HCT116 (cell line): ENCODE data around the gene TP53RK. TPM values are rescaled to one million over a fixed set of nuclear protein-coding genes. Genes with fewer than 3 reads are reported as not detected.

Experiments
- ATAC-seq: fragments of 200-7000 bp; cut with Tn5 transposase; 2 replicates; pipeline ENCODE4 v1.9.1; 2020; ENCODE audit warnings: mild to moderate bottlenecking, moderate library complexity
- BruUV-seq: library from RNA; stranded (reverse); fragments of 400-500 nt; replicated peaks from 2 replicates; lab custom pipeline; 2021; lab: Mats Ljungman, UMichigan
- CTCF ChIA-PET: fragments of 300-600 bp; sonication (Branson Sonifier 250); formaldehyde crosslinking; loops from one replicate; lab custom pipeline; 2021; ENCODE audit warnings: antibody characterized with exemption; lab: Charles Lee
- POLR2A ChIA-PET: fragments of 300-600, 350-600 bp; sonication (Branson Sonifier 250); formaldehyde crosslinking; loops from one replicate; lab custom pipeline; 2021; ENCODE audit warnings: antibody characterized with exemption; lab: Charles Lee
- RAD21 ChIA-PET, 2 experiments: fragments of 300-600 bp; sonication (Branson Sonifier 250); formaldehyde crosslinking; loops; one replicate each; lab custom pipeline; 2023; ENCODE audit warnings: low total read pairs in 2 of 2; ENCODE audit not compliant: uncharacterized antibody in 2 of 2, unreplicated experiment in 2 of 2, low non-redundant PET in 1 of 2; lab: Charles Lee
- DNase-seq: peaks from one replicate; pipeline ENCODE4 v3.0.0-alpha.2; 2010; ENCODE audit warnings: low read depth, low spot score
- H2AFZ ChIP-seq: fragments of 200-600 bp; shearing (Covaris generic), sonication (generic); 2 replicates; pipeline ENCODE4 v1.6.1; 2017; ENCODE audit warnings: low read depth, mixed run types, mixed read lengths, antibody characterized with exemption, low read length; ENCODE audit not compliant: poor library complexity, severe bottlenecking
- H3K27ac ChIP-seq: 2 replicates; pipeline ENCODE4 v1.5.1; 2012; ENCODE audit warnings: low read depth, low read length
- H3K27me3 ChIP-seq: fragments of 200-600 bp; sonication (generic); 2 replicates; pipeline ENCODE4 v1.6.1; 2016; ENCODE audit warnings: mixed run types, low read length, mixed read lengths; ENCODE audit not compliant: insufficient read depth
- H3K36me3 ChIP-seq, 2 experiments: fragments of 200-500 bp in 1 of 2; fragments of 200-600 bp in 1 of 2; sonication (Bioruptor generic) in 1 of 2; sonication (generic) in 1 of 2; 2 replicates each; pipeline versions ENCODE4 v1.5.1 to v1.6.1; 2014 to 2016; ENCODE audit warnings: low read length in 2 of 2, inconsistent platforms in 1 of 2, mixed read lengths in 1 of 2, mixed run types in 1 of 2; ENCODE audit not compliant: insufficient read depth in 2 of 2, control insufficient read depth in 1 of 2
- H3K4me1 ChIP-seq, 2 experiments: fragments of 200-600 bp in 1 of 2; sonication (generic) in 1 of 2; 2 replicates each; pipeline versions ENCODE4 v1.5.1 to v1.6.1; 2012 to 2017; ENCODE audit warnings: low read length in 2 of 2, inconsistent platforms in 1 of 2, mild to moderate bottlenecking in 1 of 2, mixed read lengths in 1 of 2, mixed run types in 1 of 2, moderate library complexity in 1 of 2; ENCODE audit not compliant: insufficient read depth in 2 of 2, control insufficient read depth in 1 of 2
- H3K4me2 ChIP-seq: fragments of 200-600 bp; sonication (generic); 2 replicates; pipeline ENCODE4 v1.6.1; 2017; ENCODE audit warnings: mixed run types, low read length, mixed read lengths
- H3K4me3 ChIP-seq, 2 experiments: fragments of 200-600 bp in 1 of 2; sonication (generic) in 1 of 2; replicated peaks in 1 of 2; 2 replicates each; pipeline ENCODE4 v1.5.1; 2011 to 2016; ENCODE audit warnings: low read length in 2 of 2, control low read depth in 1 of 2, low read depth in 1 of 2, mild to moderate bottlenecking in 1 of 2, mixed read lengths in 1 of 2, mixed run types in 1 of 2
- H3K79me2 ChIP-seq: fragments of 200-600 bp; sonication (generic); 2 replicates; pipeline ENCODE4 v1.6.1; 2017; ENCODE audit warnings: mild to moderate bottlenecking, mixed run types, low read length, moderate library complexity, mixed read lengths; ENCODE audit not compliant: insufficient read depth
- H3K9ac ChIP-seq: fragments of 200-600 bp; sonication (generic); 2 replicates; pipeline ENCODE4 v1.6.1; 2016; ENCODE audit warnings: low read length, mixed read lengths
- H3K9me2 ChIP-seq: fragments of 200-600 bp; sonication (generic), shearing (Covaris generic); 2 replicates; pipeline ENCODE4 v1.6.1; 2017; ENCODE audit warnings: mixed run types, mild to moderate bottlenecking, moderate library complexity; ENCODE audit not compliant: insufficient read depth
- H3K9me3 ChIP-seq, 2 experiments: fragments of 200-500 bp in 1 of 2; fragments of 200-600 bp in 1 of 2; sonication (Bioruptor generic) in 1 of 2; sonication (generic) in 1 of 2; 2 replicates each; pipeline ENCODE4 v1.6.1; 2014 to 2017; ENCODE audit warnings: low read length in 2 of 2, mixed read lengths in 2 of 2, inconsistent platforms in 1 of 2, low read depth in 1 of 2, mild to moderate bottlenecking in 1 of 2, mixed run types in 1 of 2, moderate library complexity in 1 of 2; ENCODE audit not compliant: control insufficient read depth in 1 of 2, insufficient read depth in 1 of 2
- H4K20me1 ChIP-seq: fragments of 200-600 bp; sonication (generic), shearing (Covaris generic); 2 replicates; pipeline ENCODE4 v1.6.1; 2017; ENCODE audit warnings: mixed run types, mild to moderate bottlenecking, moderate library complexity; ENCODE audit not compliant: insufficient read depth
- ATF3 ChIP-seq: IDR thresholded peaks from 2 replicates; pipeline ENCODE4 v1.6.1; 2012
- CBX3 ChIP-seq: IDR thresholded peaks from 2 replicates; pipeline ENCODE4 v1.6.1; 2012; ENCODE audit warnings: low read depth
- CTCF ChIP-seq, 3 experiments: fragments of 200-600 bp in 1 of 3; sonication (generic) in 1 of 3; IDR thresholded peaks in 2 of 3; conservative IDR thresholded peaks in 1 of 3; 2 replicates each; pipeline ENCODE4 v1.5.1; 2012 to 2017; ENCODE audit warnings: low read depth in 2 of 3, low read length in 2 of 3, antibody characterized with exemption in 1 of 3, borderline replicate concordance in 1 of 3, control low read depth in 1 of 3, mild to moderate bottlenecking in 1 of 3, mixed read lengths in 1 of 3, mixed run types in 1 of 3, moderate library complexity in 1 of 3; ENCODE audit not compliant: insufficient read depth in 1 of 3
- ELF1 ChIP-seq: IDR thresholded peaks from 2 replicates; pipeline ENCODE4 v1.6.1; 2012; ENCODE audit warnings: low read depth, borderline replicate concordance
- EZH2 ChIP-seq: fragments of 200-600 bp; sonication (generic); IDR thresholded peaks from 2 replicates; pipeline ENCODE4 v1.6.1; 2017; ENCODE audit warnings: antibody characterized with exemption, mixed run types
- EZH2phosphoT487 ChIP-seq: fragments of 200-600 bp; IDR thresholded peaks from 2 replicates; pipeline ENCODE4 v1.6.1; 2018; ENCODE audit warnings: antibody characterized with exemption, borderline replicate concordance
- MAX ChIP-seq: IDR thresholded peaks from 2 replicates; pipeline ENCODE4 v1.6.1; 2012
- POLR2A ChIP-seq: IDR thresholded peaks from 2 replicates; pipeline ENCODE4 v1.7.0; 2011; ENCODE audit warnings: borderline replicate concordance; ENCODE audit not compliant: insufficient read depth, insufficient read length; ENCODE audit errors: extremely low read depth
- REST ChIP-seq: IDR thresholded peaks from 2 replicates; pipeline ENCODE4 v1.6.1; 2012; ENCODE audit warnings: low read depth
- SIN3A ChIP-seq: IDR thresholded peaks from 2 replicates; pipeline ENCODE4 v1.6.1; 2012; ENCODE audit warnings: low read depth
- SP1 ChIP-seq: IDR thresholded peaks from 2 replicates; pipeline ENCODE4 v1.6.1; 2012; ENCODE audit warnings: low read depth
- SRF ChIP-seq: IDR thresholded peaks from 2 replicates; pipeline ENCODE4 v1.6.1; 2012; ENCODE audit warnings: low read depth
- TCF7L2 ChIP-seq: IDR thresholded peaks from 2 replicates; pipeline ENCODE4 v1.7.0; 2011; ENCODE audit warnings: borderline replicate concordance, inconsistent platforms; ENCODE audit not compliant: insufficient read depth, insufficient read length; ENCODE audit errors: extremely low read depth
- ZBTB33 ChIP-seq: IDR thresholded peaks from 2 replicates; pipeline ENCODE4 v1.6.1; 2011; ENCODE audit warnings: mild to moderate bottlenecking, low read length, moderate library complexity; ENCODE audit not compliant: insufficient replicate concordance; ENCODE audit errors: extremely low read depth
- ZNF274 ChIP-seq: fragments of 200-500 bp; sonication (Bioruptor generic); IDR thresholded peaks from 2 replicates; pipeline ENCODE4 v1.6.1; 2014; ENCODE audit warnings: mild to moderate bottlenecking, low read depth, low read length, inconsistent platforms
- intact Hi-C: fragments of 100-400 bp; cut with micrococcal nuclease; formaldehyde crosslinking; loops from 2 replicates; pipeline ENCODE4 v1.10.0; 2022
- total RNA-seq: library from RNA; stranded (reverse); gene quantifications from one replicate; pipeline ENCODE4 v1.2.1, GENCODE V29; 2021; ENCODE audit not compliant: unreplicated experiment

The TP53RK gene
- total RNA-seq, 1 experiment from 2014 or later: 9.2 TPM

GRCh38 chr20:46672543-46673148 lies 16.6 kb downstream of the TP53RK start:
- POLR2A ChIA-PET: no interaction called here
- H3K9me3 ChIP-seq: no peaks in the 10 kb centered on the region

More at GRCh38 chr20:46672543-46673148, 16.6 kb downstream of the TP53RK start:
- Histone ChIP-seq H3K9me2 (no peaks in the 10 kb centered on the region), H3K4me2 (no peak overlapping the region)
- ChIA-PET RAD21 (no interaction called here), CTCF (no interaction called here)
- BruUV-seq: no TSS peak
- no peak for ATAC-seq
- no peak for DNase-seq
- no peak for TF ChIP-seq TCF7L2
- no peak for TF ChIP-seq ZBTB33
- TF ChIP-seq SRF: no peak
- TF ChIP-seq ATF3: no peak
- no peak for TF ChIP-seq MAX
- TF ChIP-seq EZH2: no peak
- no peak for TF ChIP-seq CBX3
- no peak for TF ChIP-seq ELF1
- no peak for TF ChIP-seq POLR2A
- no peak for TF ChIP-seq REST
- TF ChIP-seq SIN3A: no peak
- TF ChIP-seq CTCF (IDR thresholded peaks at IDR 0.05 in 2 of 3, conservative IDR thresholded peaks at IDR 0.05 in 1 of 3; ENCODE audit: borderline replicate concordance in 1 of 3, insufficient read depth in 1 of 3, low read depth in 2 of 3, low read length in 2 of 3): no peak
- no peak for TF ChIP-seq EZH2phosphoT487
- TF ChIP-seq SP1: no peak
- no peak for TF ChIP-seq ZNF274
- TF ChIP-seq, all 23 proteins: peak for 0
- H3K27me3 ChIP-seq: no peaks in the 10 kb centered on the region
- H4K20me1 ChIP-seq: no peaks in the 10 kb centered on the region
- H3K4me3 ChIP-seq: no peak overlapping the region
- H2AFZ ChIP-seq: no peak overlapping the region
- no peaks in the 10 kb centered on the region for H3K36me3 ChIP-seq
- H3K79me2 ChIP-seq: no peaks in the 10 kb centered on the region
- peaks cover 6% of the 10 kb centered on the region in 2 experiments; a peak in 2 of 4 replicates for H3K4me1 ChIP-seq
- H3K27ac ChIP-seq: no peak overlapping the region
- H3K9ac ChIP-seq: no peak overlapping the region
- intact Hi-C loops: no loop called here
